Measurements from ENCODE around the gene BEGAIN. TPM values are rescaled to one million over a fixed set of nuclear protein-coding genes. Genes with fewer than 3 reads are reported as not detected.

BEGAIN gene
- total RNA-seq, 1 donor from 2014 or later = 7.0 TPM

DNA sequence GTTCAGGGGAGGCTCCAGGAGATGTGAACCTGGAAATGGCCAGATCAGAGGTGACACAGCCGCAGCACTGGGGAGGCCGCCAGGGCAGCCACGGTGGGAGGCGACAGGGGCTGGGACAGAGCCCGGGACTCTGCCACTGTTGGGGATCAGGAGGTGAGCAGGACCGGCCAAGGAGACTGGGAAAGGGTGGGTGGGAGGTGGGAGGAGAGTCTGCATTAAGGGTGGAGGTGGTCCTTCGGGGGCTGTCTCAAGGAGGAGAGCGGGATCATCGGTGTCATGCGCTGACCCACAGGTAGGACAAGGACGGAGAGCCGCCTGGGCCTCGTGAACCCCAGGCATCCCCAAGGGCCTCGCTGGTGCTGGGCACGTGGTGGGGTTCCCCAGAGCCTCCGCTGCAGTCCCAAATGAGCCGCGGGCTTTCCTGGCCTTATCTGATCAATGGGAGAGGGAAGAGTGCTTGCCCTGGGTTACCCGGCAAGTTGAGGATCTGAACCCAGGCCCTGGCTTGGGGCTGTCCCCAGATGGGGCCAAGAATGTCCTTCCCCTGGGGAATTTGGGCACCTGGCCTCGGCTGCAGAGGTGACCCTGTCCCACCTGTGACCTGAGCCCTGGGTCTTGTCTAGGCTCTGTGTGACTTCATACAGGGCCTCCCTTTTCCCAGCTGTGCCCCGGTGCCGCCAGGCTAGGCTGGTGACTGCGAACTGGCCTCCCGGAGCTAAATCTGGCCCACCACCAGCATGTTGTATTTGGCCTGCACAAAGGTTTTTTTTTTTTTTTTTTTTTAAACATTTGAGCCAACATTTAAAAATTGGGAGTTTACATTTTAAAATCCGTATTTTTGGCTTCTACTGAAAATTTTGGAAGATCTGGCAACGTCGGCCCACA lies 13.2 kb downstream of the BEGAIN start:
- Mint-ChIP-seq H3K9me3 (ENCODE audit: unreplicated experiment) (no peaks in the 10 kb centered on the region), H3K27me3 (ENCODE audit: unreplicated experiment) (peaks cover 8% of the 10 kb centered on the region), H3K4me3 (ENCODE audit: unreplicated experiment) (no peak overlapping the region), H3K27ac (ENCODE audit: unreplicated experiment) (no peak overlapping the region), H3K36me3 (ENCODE audit: unreplicated experiment) (no peaks in the 10 kb centered on the region), H3K4me1 (ENCODE audit: unreplicated experiment) (peaks cover 15% of the 10 kb centered on the region)
- TF ChIP-seq, protein P1, sequence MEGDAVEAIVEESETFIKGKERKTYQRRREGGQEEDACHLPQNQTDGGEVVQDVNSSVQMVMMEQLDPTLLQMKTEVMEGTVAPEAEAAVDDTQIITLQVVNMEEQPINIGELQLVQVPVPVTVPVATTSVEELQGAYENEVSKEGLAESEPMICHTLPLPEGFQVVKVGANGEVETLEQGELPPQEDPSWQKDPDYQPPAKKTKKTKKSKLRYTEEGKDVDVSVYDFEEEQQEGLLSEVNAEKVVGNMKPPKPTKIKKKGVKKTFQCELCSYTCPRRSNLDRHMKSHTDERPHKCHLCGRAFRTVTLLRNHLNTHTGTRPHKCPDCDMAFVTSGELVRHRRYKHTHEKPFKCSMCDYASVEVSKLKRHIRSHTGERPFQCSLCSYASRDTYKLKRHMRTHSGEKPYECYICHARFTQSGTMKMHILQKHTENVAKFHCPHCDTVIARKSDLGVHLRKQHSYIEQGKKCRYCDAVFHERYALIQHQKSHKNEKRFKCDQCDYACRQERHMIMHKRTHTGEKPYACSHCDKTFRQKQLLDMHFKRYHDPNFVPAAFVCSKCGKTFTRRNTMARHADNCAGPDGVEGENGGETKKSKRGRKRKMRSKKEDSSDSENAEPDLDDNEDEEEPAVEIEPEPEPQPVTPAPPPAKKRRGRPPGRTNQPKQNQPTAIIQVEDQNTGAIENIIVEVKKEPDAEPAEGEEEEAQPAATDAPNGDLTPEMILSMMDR (IDR thresholded peaks at IDR 0.05) = no peak
- no peak for DNase-seq (ENCODE audit: extremely low spot score, unreplicated experiment)

DNA sequence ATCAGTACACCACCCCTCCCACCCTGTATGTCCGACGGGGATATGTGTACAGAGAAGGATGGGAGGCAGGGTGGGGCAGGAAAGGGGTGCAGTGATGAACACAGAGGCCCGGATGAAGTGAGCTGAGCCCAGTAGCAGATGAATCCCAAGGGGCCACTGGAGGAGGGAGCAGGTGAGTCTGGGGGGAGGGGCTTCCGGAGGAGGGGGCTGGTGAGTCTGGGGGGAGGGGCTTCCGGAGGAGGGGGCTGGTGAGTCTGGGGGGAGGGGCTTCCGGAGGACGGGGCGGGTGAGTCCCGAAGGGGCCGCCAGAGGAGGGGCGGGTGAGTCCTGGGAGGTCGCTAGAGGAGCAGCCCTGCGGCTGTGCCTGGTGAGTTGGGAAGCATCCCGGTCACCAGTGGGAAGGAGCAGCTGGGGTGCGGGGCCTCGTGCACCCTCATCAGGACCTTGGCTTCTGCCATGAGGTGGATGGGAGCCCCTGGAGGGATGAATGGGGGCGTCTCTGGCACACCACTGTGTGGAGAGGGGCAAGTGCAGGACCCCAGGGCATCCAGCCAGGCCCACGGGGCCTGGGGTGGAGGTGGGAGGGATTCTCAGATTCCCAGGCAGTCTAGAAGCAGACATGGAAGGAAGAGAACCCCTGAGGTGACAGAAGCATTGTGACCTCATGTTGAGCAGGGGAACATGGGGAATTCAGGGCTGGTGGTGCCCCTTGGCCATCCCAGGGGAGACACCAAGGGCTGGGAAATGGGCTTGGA lies 14.0 kb downstream of the BEGAIN start:
- H3K36me3 Mint-ChIP-seq (ENCODE audit: unreplicated experiment) = no peaks in the 10 kb centered on the region
- H3K27ac Mint-ChIP-seq (ENCODE audit: unreplicated experiment) = no peak overlapping the region
- no peak for DNase-seq (ENCODE audit: extremely low spot score, unreplicated experiment)
- peaks cover 8% of the 10 kb centered on the region for H3K27me3 Mint-ChIP-seq (ENCODE audit: unreplicated experiment)
- H3K4me1 Mint-ChIP-seq (ENCODE audit: unreplicated experiment) = peaks cover 15% of the 10 kb centered on the region
- no peak overlapping the region for H3K4me3 Mint-ChIP-seq (ENCODE audit: unreplicated experiment)
- TF ChIP-seq, protein P1 (IDR thresholded peaks at IDR 0.05) = no peak
- H3K9me3 Mint-ChIP-seq (ENCODE audit: unreplicated experiment) = no peaks in the 10 kb centered on the region

DNA sequence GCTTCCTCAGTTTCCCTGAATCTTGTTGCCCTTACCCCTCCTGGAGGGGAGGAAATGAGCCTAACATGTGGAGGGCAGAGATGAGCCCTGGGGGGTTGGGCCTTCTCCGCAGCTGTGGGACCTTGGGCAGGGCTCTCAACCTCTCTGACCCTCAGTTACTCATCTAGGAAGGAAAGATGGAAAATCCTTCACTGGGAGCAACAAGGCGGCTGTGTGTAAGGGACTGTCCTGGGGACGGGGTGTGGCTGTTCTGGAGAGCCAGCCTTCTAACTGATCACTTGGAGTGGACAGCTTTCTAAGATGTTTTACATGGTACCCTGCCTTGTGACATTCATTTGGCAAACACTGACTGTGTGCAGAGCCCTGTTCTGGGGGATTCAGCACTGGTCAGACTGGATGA lies 14.7 kb downstream of the BEGAIN start:
- H3K4me1 Mint-ChIP-seq (ENCODE audit: unreplicated experiment) = peaks cover 15% of the 10 kb centered on the region
- no peaks in the 10 kb centered on the region for H3K36me3 Mint-ChIP-seq (ENCODE audit: unreplicated experiment)
- TF ChIP-seq, protein P1 (IDR thresholded peaks at IDR 0.05) = no peak
- DNase-seq (ENCODE audit: extremely low spot score, unreplicated experiment) = no peak
- H3K9me3 Mint-ChIP-seq (ENCODE audit: unreplicated experiment) = no peaks in the 10 kb centered on the region
- no peak overlapping the region for H3K27ac Mint-ChIP-seq (ENCODE audit: unreplicated experiment)
- no peak overlapping the region for H3K4me3 Mint-ChIP-seq (ENCODE audit: unreplicated experiment)
- peaks cover 8% of the 10 kb centered on the region for H3K27me3 Mint-ChIP-seq (ENCODE audit: unreplicated experiment)

DNA sequence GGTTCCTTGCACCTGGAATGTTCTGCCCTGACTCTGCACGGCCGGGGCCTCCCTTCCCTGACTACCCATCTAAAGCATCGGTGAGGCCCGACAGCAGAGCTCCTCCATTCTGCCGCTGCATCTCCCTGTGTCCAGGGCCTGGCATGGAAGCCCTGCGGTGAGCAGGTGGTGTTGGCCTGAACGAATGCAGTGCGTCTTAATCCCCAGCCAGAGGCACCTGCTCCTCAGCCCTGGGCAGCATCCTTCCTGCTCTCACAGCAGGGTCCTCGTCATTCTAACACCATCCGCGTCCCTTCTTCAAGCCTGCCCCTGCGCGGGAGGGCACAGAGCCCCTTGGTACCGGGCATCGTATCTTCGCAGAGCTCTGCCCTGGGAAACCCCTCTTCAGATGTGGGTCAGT lies 15.4 kb downstream of the BEGAIN start:
- peaks cover 19% of the 10 kb centered on the region for H3K4me1 Mint-ChIP-seq (ENCODE audit: unreplicated experiment)
- no peak for DNase-seq (ENCODE audit: extremely low spot score, unreplicated experiment)
- no peak overlapping the region for H3K27ac Mint-ChIP-seq (ENCODE audit: unreplicated experiment)
- TF ChIP-seq, protein P1 (IDR thresholded peaks at IDR 0.05) = no peak
- peaks cover 8% of the 10 kb centered on the region for H3K27me3 Mint-ChIP-seq (ENCODE audit: unreplicated experiment)
- H3K36me3 Mint-ChIP-seq (ENCODE audit: unreplicated experiment) = no peaks in the 10 kb centered on the region
- H3K4me3 Mint-ChIP-seq (ENCODE audit: unreplicated experiment) = no peak overlapping the region
- H3K9me3 Mint-ChIP-seq (ENCODE audit: unreplicated experiment) = no peaks in the 10 kb centered on the region
